ENCODE measurements around the gene PITPNM1. TPM values are rescaled to one million over a fixed set of nuclear protein-coding genes. Genes with fewer than 3 reads are reported as not detected.
"Not testable (repeated sequence)": the region's sequence is repeated elsewhere in the genome, so short reads cannot be mapped to it uniquely, and the experiment has no call there.

Gene PITPNM1
- polyA plus RNA-seq, 1 donor: 7.4 TPM

- DNase-seq: no peak
Measured at GRCh38 chr11:67522844-67523555, 17.8 kb upstream of the PITPNM1 start, which contains the start of gene CABP2. TSS of gene CABP2 (minus strand) at chr11:67523446. CDS start at chr11:67523326, 120 bp downstream.

GRCh38 chr11:67522338-67522737, 17.2 kb upstream of the PITPNM1 start:
- DNase-seq: no peak

- DNase-seq: no peak
Measured at GRCh38 chr11:67521924-67522323, 16.8 kb upstream of the PITPNM1 start.

GRCh38 chr11:67520856-67521824, 16.0 kb upstream of the PITPNM1 start:
- no peak for DNase-seq

- DNase-seq: no peak
Measured at GRCh38 chr11:67519726-67520125, 14.6 kb upstream of the PITPNM1 start.

GRCh38 chr11:67517784-67518552, 12.8 kb upstream of the PITPNM1 start:
- DNase-seq: no peak

- no peak for DNase-seq
Measured at GRCh38 chr11:67516806-67517205, 11.6 kb upstream of the PITPNM1 start.

GRCh38 chr11:67514116-67514515, 9.0 kb upstream of the PITPNM1 start:
- no peak for DNase-seq

- DNase-seq: not testable (repeated sequence)
Measured at GRCh38 chr11:67511558-67511957, 6.4 kb upstream of the PITPNM1 start.

GRCh38 chr11:67510023-67510345, 4.8 kb upstream of the PITPNM1 start:
- DNase-seq: no peak

GRCh38 chr11:67508486-67509121, 3.4 kb upstream of the PITPNM1 start:
- peak; percentile 93 for DNase-seq

GRCh38 chr11:67507864-67508485, 2.8 kb upstream of the PITPNM1 start, which contains the start of gene CDK2AP2:
TSS of gene CDK2AP2 (minus strand) at chr11:67508162. CDS start at chr11:67508082, 80 bp downstream.
- peak; percentile 94 for DNase-seq

- peak; percentile 48 for DNase-seq
Measured at GRCh38 chr11:67507242-67507863, 2.2 kb upstream of the PITPNM1 start.

GRCh38 chr11:67506426-67507051, 1.4 kb upstream of the PITPNM1 start:
- no peak for DNase-seq

- DNase-seq: peak; percentile 84
Measured at GRCh38 chr11:67505605-67506396, 638 bp upstream of the PITPNM1 start.

GRCh38 chr11:67504005-67504949, 886 bp downstream of the PITPNM1 start:
- DNase-seq: peak; percentile 28

- DNase-seq: no peak
Measured at GRCh38 chr11:67503119-67504004, 1.8 kb downstream of the PITPNM1 start.

Measured in hindlimb muscle (tissue), 1 donor.